OCI-LY1 (cell line): Measurements from ENCODE around the gene ABTB2.

Experiments
- CTCF ChIP-seq: fragments of 200-600 bp; sonication (generic), shearing (Covaris generic); IDR thresholded peaks from 2 replicates; pipeline ENCODE4 v1.5.1; 2017; ENCODE audit warnings: mild to moderate bottlenecking, antibody characterized with exemption, low read length, moderate library complexity, mixed read lengths
- EZH2 ChIP-seq: fragments of 200-600 bp; sonication (generic), shearing (Covaris generic); IDR thresholded peaks from 2 replicates; pipeline ENCODE4 v1.8.0; 2017; ENCODE audit warnings: borderline replicate concordance, mixed run types, mild to moderate bottlenecking, antibody characterized with exemption, low read length, moderate library complexity, mixed read lengths

- TF ChIP-seq CTCF (no peak), EZH2 (no peak)
Measured at GRCh38 chr11:34197256-34197655, 160.6 kb downstream of the ABTB2 start.
